SK-N-MC (cell line): ENCODE measurements around the gene PBX4.

ENCODE experiments used
- EZH2 ChIP-seq: fragments of 200-600 bp; sonication (generic); IDR thresholded peaks from one replicate; pipeline ENCODE4 v1.6.1; 2017; ENCODE audit warnings: antibody characterized with exemption
- POLR2AphosphoS5 ChIP-seq: IDR thresholded peaks from 2 replicates; pipeline ENCODE4 v1.6.1; 2012; ENCODE audit warnings: mild to moderate bottlenecking, low read depth, low read length, borderline replicate concordance

GRCh38 chr19:19538061-19538784, 80.3 kb downstream of the PBX4 start, which contains the start of gene CILP2:
- TF ChIP-seq POLR2AphosphoS5 = no peak
- TF ChIP-seq EZH2 = no peak
